H1 (cell line): ENCODE results near the gene MTNR1B.

Experiments
- CEBPB ChIP-seq: IDR thresholded peaks from 2 replicates; pipeline ENCODE4 v1.6.1; 2012; ENCODE audit warnings: low read depth, low read length
- CHD1 ChIP-seq: IDR thresholded peaks from 2 replicates; pipeline ENCODE4 v1.6.1; 2012; ENCODE audit warnings: low read depth, low read length, improper control_type of control experiment
- CREB1 ChIP-seq: IDR thresholded peaks from 2 replicates; pipeline ENCODE4 v1.6.1; 2012; ENCODE audit warnings: inconsistent platforms
- EZH2 ChIP-seq: fragments of 200-600 bp; sonication (generic); IDR thresholded peaks from 2 replicates; pipeline ENCODE4 v1.7.1; 2012; ENCODE audit warnings: low read depth, mild to moderate bottlenecking, moderate library complexity, low read length, inconsistent platforms; ENCODE audit not compliant: severe bottlenecking
- POLR2A ChIP-seq, 2 experiments: IDR thresholded peaks; 1 replicate in 1 of 2; 2 replicates in 1 of 2; pipeline ENCODE4 v1.6.1; 2011; ENCODE audit warnings: low read depth in 2 of 2, low read length in 2 of 2, mild to moderate bottlenecking in 2 of 2; ENCODE audit errors: control extremely low read depth in 1 of 2
- RBBP5 ChIP-seq: IDR thresholded peaks from 2 replicates; pipeline ENCODE4 v1.7.1; 2012; ENCODE audit warnings: low read depth, mild to moderate bottlenecking, inconsistent platforms, low read length, moderate library complexity, borderline replicate concordance
- RFX5 ChIP-seq: IDR thresholded peaks from 2 replicates; pipeline ENCODE4 v1.6.1; 2011; ENCODE audit warnings: low read depth, low read length, improper control_type of control experiment, borderline replicate concordance
- SIX5 ChIP-seq: IDR thresholded peaks from 2 replicates; pipeline ENCODE4 v1.6.1; 2011; ENCODE audit warnings: mild to moderate bottlenecking, low read depth, low read length
- ZNF274 ChIP-seq: IDR thresholded peaks from 2 replicates; pipeline ENCODE4 v1.7.0; 2012; ENCODE audit warnings: low read length, borderline replicate concordance; ENCODE audit errors: extremely low read depth
- TF ChIP-seq, protein P1 (sequence below), 3 experiments: IDR thresholded peaks; 1 replicate in 2 of 3; 2 replicates in 1 of 3; pipeline versions ENCODE4 v1.5.1 to v1.6.1; 2011; ENCODE audit warnings: low read length in 3 of 3, mild to moderate bottlenecking in 3 of 3, inconsistent platforms in 2 of 3, low read depth in 1 of 3, moderate library complexity in 1 of 3; ENCODE audit not compliant: insufficient read depth in 1 of 3; ENCODE audit errors: control extremely low read depth in 1 of 3
- TF ChIP-seq, protein P2 (sequence below): IDR thresholded peaks from 2 replicates; pipeline ENCODE4 v1.6.1; 2011; ENCODE audit warnings: low read length, improper control_type of control experiment
- TF ChIP-seq, protein P3 (sequence below): IDR thresholded peaks from 2 replicates; pipeline ENCODE4 v1.6.1; 2012; ENCODE audit warnings: low read length, inconsistent platforms

DNA sequence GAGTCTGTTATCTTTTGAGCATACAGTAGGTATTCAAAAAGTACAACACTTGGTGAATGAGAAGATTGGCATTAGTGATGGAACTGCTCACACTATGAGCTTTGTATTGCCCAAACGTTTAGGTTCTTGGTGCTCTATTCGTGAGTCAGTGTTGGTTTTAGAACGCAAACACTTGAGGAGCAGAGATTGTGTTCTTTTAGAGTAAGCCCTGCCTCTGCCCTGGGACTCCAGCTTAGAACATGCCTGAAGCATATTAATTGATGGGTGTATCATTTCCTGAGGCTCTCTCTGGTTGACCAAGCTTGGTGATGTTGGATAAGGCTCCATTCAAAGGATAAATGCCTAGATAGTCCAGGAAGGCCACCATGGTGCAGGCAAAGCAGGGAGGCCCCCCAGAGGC, 10.9 kb downstream of the MTNR1B start:
- TF ChIP-seq, protein P1, sequence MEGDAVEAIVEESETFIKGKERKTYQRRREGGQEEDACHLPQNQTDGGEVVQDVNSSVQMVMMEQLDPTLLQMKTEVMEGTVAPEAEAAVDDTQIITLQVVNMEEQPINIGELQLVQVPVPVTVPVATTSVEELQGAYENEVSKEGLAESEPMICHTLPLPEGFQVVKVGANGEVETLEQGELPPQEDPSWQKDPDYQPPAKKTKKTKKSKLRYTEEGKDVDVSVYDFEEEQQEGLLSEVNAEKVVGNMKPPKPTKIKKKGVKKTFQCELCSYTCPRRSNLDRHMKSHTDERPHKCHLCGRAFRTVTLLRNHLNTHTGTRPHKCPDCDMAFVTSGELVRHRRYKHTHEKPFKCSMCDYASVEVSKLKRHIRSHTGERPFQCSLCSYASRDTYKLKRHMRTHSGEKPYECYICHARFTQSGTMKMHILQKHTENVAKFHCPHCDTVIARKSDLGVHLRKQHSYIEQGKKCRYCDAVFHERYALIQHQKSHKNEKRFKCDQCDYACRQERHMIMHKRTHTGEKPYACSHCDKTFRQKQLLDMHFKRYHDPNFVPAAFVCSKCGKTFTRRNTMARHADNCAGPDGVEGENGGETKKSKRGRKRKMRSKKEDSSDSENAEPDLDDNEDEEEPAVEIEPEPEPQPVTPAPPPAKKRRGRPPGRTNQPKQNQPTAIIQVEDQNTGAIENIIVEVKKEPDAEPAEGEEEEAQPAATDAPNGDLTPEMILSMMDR (IDR thresholded peaks at IDR 0.05; ENCODE audit: control extremely low read depth in 1 of 3, insufficient read depth in 1 of 3, low read depth in 1 of 3, low read length in 3 of 3) = no peak
- TF ChIP-seq, protein P2, sequence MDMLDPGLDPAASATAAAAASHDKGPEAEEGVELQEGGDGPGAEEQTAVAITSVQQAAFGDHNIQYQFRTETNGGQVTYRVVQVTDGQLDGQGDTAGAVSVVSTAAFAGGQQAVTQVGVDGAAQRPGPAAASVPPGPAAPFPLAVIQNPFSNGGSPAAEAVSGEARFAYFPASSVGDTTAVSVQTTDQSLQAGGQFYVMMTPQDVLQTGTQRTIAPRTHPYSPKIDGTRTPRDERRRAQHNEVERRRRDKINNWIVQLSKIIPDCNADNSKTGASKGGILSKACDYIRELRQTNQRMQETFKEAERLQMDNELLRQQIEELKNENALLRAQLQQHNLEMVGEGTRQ = no peak
- TF ChIP-seq, protein P3, sequence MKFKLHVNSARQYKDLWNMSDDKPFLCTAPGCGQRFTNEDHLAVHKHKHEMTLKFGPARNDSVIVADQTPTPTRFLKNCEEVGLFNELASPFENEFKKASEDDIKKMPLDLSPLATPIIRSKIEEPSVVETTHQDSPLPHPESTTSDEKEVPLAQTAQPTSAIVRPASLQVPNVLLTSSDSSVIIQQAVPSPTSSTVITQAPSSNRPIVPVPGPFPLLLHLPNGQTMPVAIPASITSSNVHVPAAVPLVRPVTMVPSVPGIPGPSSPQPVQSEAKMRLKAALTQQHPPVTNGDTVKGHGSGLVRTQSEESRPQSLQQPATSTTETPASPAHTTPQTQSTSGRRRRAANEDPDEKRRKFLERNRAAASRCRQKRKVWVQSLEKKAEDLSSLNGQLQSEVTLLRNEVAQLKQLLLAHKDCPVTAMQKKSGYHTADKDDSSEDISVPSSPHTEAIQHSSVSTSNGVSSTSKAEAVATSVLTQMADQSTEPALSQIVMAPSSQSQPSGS = no peak
- no peak for TF ChIP-seq POLR2A (IDR thresholded peaks at IDR 0.05; ENCODE audit: control extremely low read depth in 1 of 2, low read depth in 2 of 2, low read length in 2 of 2)
- no peak for TF ChIP-seq CREB1
- TF ChIP-seq SIX5 = no peak
- no peak for TF ChIP-seq CEBPB
- TF ChIP-seq RBBP5 = no peak
- TF ChIP-seq ZNF274 = no peak
- no peak for TF ChIP-seq CHD1
- no peak for TF ChIP-seq EZH2
- TF ChIP-seq RFX5 = no peak
